Adrenal gland (tissue), 5 donors: ENCODE results near the gene ARL10.

Experiments
- POLR2A ChIP-seq, 2 donors: fragments of 450-650 bp; IDR thresholded peaks; one replicate each; pipeline ENCODE4 v1.6.1; 2017; ENCODE audit warnings: antibody characterized with exemption in 2 of 2, mild to moderate bottlenecking in 2 of 2, moderate library complexity in 1 of 2
- TF ChIP-seq, protein P1 (sequence below), 6 experiments: fragments of 450-650 bp in 4 of 6; fragments of 200-600 bp in 2 of 6; sonication (generic) in 1 of 6; IDR thresholded peaks; 1 replicate in 5 of 6; 2 replicates in 1 of 6; pipeline versions ENCODE4 v1.5.1 to v1.8.0; 2016 to 2021; ENCODE audit warnings: antibody characterized with exemption in 6 of 6, mild to moderate bottlenecking in 2 of 6, moderate library complexity in 1 of 6
- donor health status: DM: no; HTN: no; CAD: no.

DNA sequence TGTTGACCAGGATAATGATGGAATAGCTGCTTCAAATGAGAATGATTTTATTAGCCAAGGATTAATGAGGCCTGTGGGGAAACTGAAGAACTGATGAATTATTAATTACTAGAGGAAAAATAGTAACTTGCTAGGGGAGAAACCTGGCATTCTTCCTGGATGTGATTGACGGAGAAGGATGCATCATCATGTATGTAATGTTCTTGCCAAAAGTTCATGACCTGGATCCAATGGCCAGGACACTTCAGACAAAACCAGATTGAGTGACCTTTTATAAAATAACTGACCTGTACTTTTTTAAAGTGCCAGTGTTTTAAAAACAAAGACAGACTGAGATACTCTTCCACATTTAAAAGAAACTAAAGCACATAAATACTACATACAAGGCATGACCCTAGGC lies 27.4 kb upstream of the ARL10 start:
- TF ChIP-seq, protein P1, sequence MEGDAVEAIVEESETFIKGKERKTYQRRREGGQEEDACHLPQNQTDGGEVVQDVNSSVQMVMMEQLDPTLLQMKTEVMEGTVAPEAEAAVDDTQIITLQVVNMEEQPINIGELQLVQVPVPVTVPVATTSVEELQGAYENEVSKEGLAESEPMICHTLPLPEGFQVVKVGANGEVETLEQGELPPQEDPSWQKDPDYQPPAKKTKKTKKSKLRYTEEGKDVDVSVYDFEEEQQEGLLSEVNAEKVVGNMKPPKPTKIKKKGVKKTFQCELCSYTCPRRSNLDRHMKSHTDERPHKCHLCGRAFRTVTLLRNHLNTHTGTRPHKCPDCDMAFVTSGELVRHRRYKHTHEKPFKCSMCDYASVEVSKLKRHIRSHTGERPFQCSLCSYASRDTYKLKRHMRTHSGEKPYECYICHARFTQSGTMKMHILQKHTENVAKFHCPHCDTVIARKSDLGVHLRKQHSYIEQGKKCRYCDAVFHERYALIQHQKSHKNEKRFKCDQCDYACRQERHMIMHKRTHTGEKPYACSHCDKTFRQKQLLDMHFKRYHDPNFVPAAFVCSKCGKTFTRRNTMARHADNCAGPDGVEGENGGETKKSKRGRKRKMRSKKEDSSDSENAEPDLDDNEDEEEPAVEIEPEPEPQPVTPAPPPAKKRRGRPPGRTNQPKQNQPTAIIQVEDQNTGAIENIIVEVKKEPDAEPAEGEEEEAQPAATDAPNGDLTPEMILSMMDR (IDR thresholded peaks at IDR 0.05), result no peak
- TF ChIP-seq POLR2A (IDR thresholded peaks at IDR 0.05), result no peak
